SK-N-SH (cell line): ENCODE measurements around the gene COL4A5. TPM values are rescaled to one million over a fixed set of nuclear protein-coding genes. Genes with fewer than 3 reads are reported as not detected.

Experiments used
- CTCF ChIA-PET: fragments of 300-600, 350-600 bp; formaldehyde crosslinking; extraction: SDS; loops from one replicate; lab custom pipeline; 2021; lab: Yijun Ruan, JAX
- POLR2A ChIA-PET: fragments of 350-600 bp; sonication (Branson Sonifier 250); formaldehyde crosslinking; extraction: SDS; loops from one replicate; lab custom pipeline; 2020; ENCODE audit warnings: antibody characterized with exemption, inconsistent platforms; lab: Yijun Ruan, JAX
- DNase-seq: peaks from one replicate; pipeline ENCODE4 v3.0.0; 2012
- H2AFZ ChIP-seq: fragments of 200-600 bp; sonication (generic); 2 replicates; pipeline ENCODE4 v1.8.1; 2016; ENCODE audit warnings: antibody characterized with exemption, mild to moderate bottlenecking, low read depth
- H3F3A ChIP-seq: fragments of 200-600 bp; sonication (generic); replicated peaks from 2 replicates; pipeline ENCODE3; 2016; ENCODE audit warnings: antibody characterized with exemption, mild to moderate bottlenecking; ENCODE audit not compliant: insufficient read depth
- H3K27ac ChIP-seq, 2 experiments: fragments of 200-500 bp in 1 of 2; fragments of 200-600 bp in 1 of 2; sonication (Bioruptor generic) in 1 of 2; sonication (generic), shearing (Covaris generic) in 1 of 2; 2 replicates each; pipeline versions ENCODE4 v1.5.1 to v1.6.1; 2014 to 2016; ENCODE audit warnings: low read depth in 2 of 2, inconsistent platforms in 1 of 2, low read length in 1 of 2, mild to moderate bottlenecking in 1 of 2, mixed read lengths in 1 of 2
- H3K27me3 ChIP-seq: fragments of 200-600 bp; sonication (generic), shearing (Covaris generic); 2 replicates; pipeline ENCODE4 v1.6.1; 2016; ENCODE audit warnings: mixed run types; ENCODE audit not compliant: insufficient read depth
- H3K36me3 ChIP-seq, 2 experiments: fragments of 200-500 bp in 1 of 2; fragments of 200-600 bp in 1 of 2; sonication (Bioruptor generic) in 1 of 2; sonication (generic) in 1 of 2; replicated peaks in 1 of 2; 2 replicates each; pipeline versions ENCODE3 to v1.5.1; 2014 to 2016; ENCODE audit warnings: low read length in 1 of 2, mild to moderate bottlenecking in 1 of 2; ENCODE audit not compliant: insufficient read depth in 2 of 2, control insufficient read depth in 1 of 2
- H3K4me1 ChIP-seq, 2 experiments: fragments of 200-500 bp in 1 of 2; fragments of 200-600 bp in 1 of 2; sonication (Bioruptor generic) in 1 of 2; sonication (generic), shearing (Covaris generic) in 1 of 2; 2 replicates each; pipeline versions ENCODE4 v1.5.1 to v1.6.1; 2014 to 2016; ENCODE audit warnings: low read depth in 1 of 2, low read length in 1 of 2, mixed run types in 1 of 2; ENCODE audit not compliant: insufficient read depth in 2 of 2, control insufficient read depth in 1 of 2
- H3K4me2 ChIP-seq: fragments of 200-600 bp; sonication (generic), shearing (Covaris generic); 2 replicates; pipeline ENCODE4 v1.6.1; 2017; ENCODE audit warnings: mixed run types
- H3K4me3 ChIP-seq, 2 experiments: fragments of 200-500 bp in 1 of 2; fragments of 200-600 bp in 1 of 2; sonication (Bioruptor generic) in 1 of 2; sonication (generic), shearing (Covaris generic) in 1 of 2; 2 replicates each; pipeline versions ENCODE4 v1.5.1 to v1.8.1; 2014 to 2016; ENCODE audit warnings: low read depth in 2 of 2, inconsistent platforms in 1 of 2, low read length in 1 of 2, mild to moderate bottlenecking in 1 of 2, mixed read lengths in 1 of 2, moderate library complexity in 1 of 2
- H3K79me2 ChIP-seq: fragments of 200-600 bp; sonication (generic); 2 replicates; pipeline ENCODE4 v1.8.1; 2017; ENCODE audit warnings: mild to moderate bottlenecking; ENCODE audit not compliant: insufficient read depth
- H3K9ac ChIP-seq: fragments of 200-600 bp; sonication (generic); 2 replicates; pipeline ENCODE4 v1.6.1; 2017; ENCODE audit warnings: mixed run types
- H3K9me2 ChIP-seq: fragments of 200-600 bp; sonication (generic); 2 replicates; pipeline ENCODE4 v1.6.1; 2017; ENCODE audit warnings: mixed run types
- H3K9me3 ChIP-seq: fragments of 200-600 bp; sonication (generic); 2 replicates; pipeline ENCODE4 v1.6.1; 2017; ENCODE audit warnings: mixed run types, mild to moderate bottlenecking, moderate library complexity
- H4K20me1 ChIP-seq: fragments of 200-600 bp; sonication (generic); 2 replicates; pipeline ENCODE4 v1.6.1; 2017; ENCODE audit warnings: mild to moderate bottlenecking, mixed run types; ENCODE audit not compliant: insufficient read depth
- CHD2 ChIP-seq: fragments of 150-350 bp; IDR thresholded peaks from 2 replicates; pipeline ENCODE4 v1.6.1; 2018; ENCODE audit warnings: low read length; ENCODE audit not compliant: partially characterized antibody
- EZH2phosphoT487 ChIP-seq: fragments of 200-600 bp; sonication (generic); IDR thresholded peaks from 2 replicates; pipeline ENCODE4 v1.6.1; 2017; ENCODE audit warnings: low read depth, mixed run types, mild to moderate bottlenecking, antibody characterized with exemption, moderate library complexity, borderline replicate concordance
- FOSL2 ChIP-seq: IDR thresholded peaks from 2 replicates; pipeline ENCODE4 v1.4.0; 2012; ENCODE audit warnings: low read depth, mild to moderate bottlenecking, moderate library complexity, borderline replicate concordance
- FOXM1 ChIP-seq: IDR thresholded peaks from 2 replicates; pipeline ENCODE4 v1.4.0; 2012; ENCODE audit warnings: low read depth, mild to moderate bottlenecking
- MEF2A ChIP-seq: IDR thresholded peaks from 2 replicates; pipeline ENCODE4 v1.4.0; 2012; ENCODE audit warnings: low read depth, borderline replicate concordance
- MXI1 ChIP-seq: IDR thresholded peaks from 2 replicates; pipeline ENCODE4 v1.6.1; 2012; ENCODE audit warnings: mild to moderate bottlenecking, low read depth, low read length, improper control_type of control experiment
- NRF1 ChIP-seq: IDR thresholded peaks from 2 replicates; pipeline ENCODE4 v1.6.1; 2012; ENCODE audit warnings: low read depth, mild to moderate bottlenecking, low read length
- POLR2AphosphoS5 ChIP-seq: IDR thresholded peaks from 2 replicates; pipeline ENCODE4 v1.6.1; 2012; ENCODE audit warnings: low read depth, low read length
- RXRA ChIP-seq: IDR thresholded peaks from 2 replicates; pipeline ENCODE4 v1.4.0; 2012; ENCODE audit warnings: low read depth, mild to moderate bottlenecking, borderline replicate concordance
- SMC3 ChIP-seq: IDR thresholded peaks from 2 replicates; pipeline ENCODE4 v1.6.1; 2012; ENCODE audit warnings: low read depth, low read length, improper control_type of control experiment
- TEAD4 ChIP-seq: IDR thresholded peaks from 2 replicates; pipeline ENCODE4 v1.4.0; 2012; ENCODE audit warnings: mild to moderate bottlenecking, borderline replicate concordance; ENCODE audit not compliant: insufficient read depth
- WGBS: methylation state at CpG from one replicate; pipeline ENCODE4 v1.1.6; 2017; ENCODE audit warnings: low lambda C conversion rate; 5-methylcytosine and 5-hydroxymethylcytosine counted together
- polyA plus RNA-seq, 3 experiments: library from polyadenylated mRNA; depleted of rRNA; stranded (reverse); fragments of >200 nt; gene quantifications; 2 replicates each; pipeline ENCODE4 v1.2.3, GENCODE V29; 2012
- TF ChIP-seq, protein P1 (sequence below): IDR thresholded peaks from 2 replicates; pipeline ENCODE4 v1.6.1; 2012; ENCODE audit warnings: mild to moderate bottlenecking, low read depth, low read length, moderate library complexity
- TF ChIP-seq, protein P2 (sequence below): IDR thresholded peaks from 2 replicates; pipeline ENCODE4 v1.4.0; 2012; ENCODE audit warnings: low read depth
- TF ChIP-seq, protein P3 (sequence below): IDR thresholded peaks from 2 replicates; pipeline ENCODE4; 2012

The COL4A5 gene
- polyA plus RNA-seq, 1 of the 3 experiments (the other 2 are of a cell fraction) = 0.02 TPM

DNA sequence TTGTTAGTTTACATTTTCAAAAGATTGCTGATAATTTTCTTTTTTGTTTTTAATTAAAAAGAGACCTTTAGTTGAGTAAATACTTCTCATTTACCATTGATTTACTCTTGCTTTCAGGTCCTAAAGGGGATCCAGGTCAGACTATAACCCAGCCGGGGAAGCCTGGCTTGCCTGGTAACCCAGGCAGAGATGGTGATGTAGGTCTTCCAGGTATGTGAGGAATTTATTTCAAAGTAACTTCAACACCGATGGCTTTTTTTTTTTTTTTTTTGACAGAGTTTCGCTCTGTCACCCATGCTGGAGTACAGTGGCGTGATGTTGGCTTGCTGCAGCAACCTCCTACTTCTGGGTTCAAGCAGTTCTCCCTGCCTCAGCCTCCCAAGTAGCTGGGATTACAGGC, 161.6 kb downstream of the COL4A5 start (continued):
- TF ChIP-seq SMC3 = no peak

DNA sequence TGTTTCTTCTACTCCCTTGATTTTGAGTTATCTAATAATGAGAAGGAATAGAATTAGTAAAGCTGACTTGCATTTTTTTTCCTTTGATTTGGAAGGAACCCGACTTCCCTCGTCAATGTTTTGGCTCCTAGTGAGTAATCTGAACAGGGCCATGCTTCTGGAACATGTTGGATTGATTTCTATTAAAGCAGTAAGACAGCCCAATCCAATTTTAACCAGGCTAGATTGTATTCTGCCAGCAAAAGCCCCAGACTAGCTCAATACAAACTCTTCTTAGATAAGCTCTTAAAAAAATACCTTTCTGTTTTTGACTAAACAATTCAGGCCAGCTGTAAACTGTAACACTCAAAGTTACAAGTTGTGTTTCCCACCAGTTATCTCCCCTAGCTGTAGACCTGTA, 170.5 kb downstream of the COL4A5 start:
- no peaks in the 10 kb centered on the region for H4K20me1 ChIP-seq
- no peak overlapping the region for H3K4me3 ChIP-seq
- TF ChIP-seq POLR2AphosphoS5 (no peak), FOXM1 (no peak)
- H3K4me1 ChIP-seq = no peaks in the 10 kb centered on the region
- H3F3A ChIP-seq = no peaks in the 10 kb centered on the region
- H3K79me2 ChIP-seq = no peaks in the 10 kb centered on the region
- H2AFZ ChIP-seq = no peak overlapping the region
- ChIA-PET CTCF (interaction anchor here (1.0 to 1.5 kb wide), 2 partner anchors 14 to 15 kb away, joined by 3 to 4 read pairs; no protein-coding TSS in a partner anchor), POLR2A (no interaction called here)
- no peaks in the 10 kb centered on the region for H3K9me3 ChIP-seq
- WGBS = 4% methylated on average over 2 of the region's 2 CpGs
- no peak overlapping the region for H3K4me2 ChIP-seq
- no peak overlapping the region for H3K9ac ChIP-seq
- no peaks in the 10 kb centered on the region for H3K9me2 ChIP-seq
- H3K36me3 ChIP-seq = no peaks in the 10 kb centered on the region
- H3K27me3 ChIP-seq = peaks cover 3% of the 10 kb centered on the region
- DNase-seq = no peak
- no peak overlapping the region for H3K27ac ChIP-seq

DNA sequence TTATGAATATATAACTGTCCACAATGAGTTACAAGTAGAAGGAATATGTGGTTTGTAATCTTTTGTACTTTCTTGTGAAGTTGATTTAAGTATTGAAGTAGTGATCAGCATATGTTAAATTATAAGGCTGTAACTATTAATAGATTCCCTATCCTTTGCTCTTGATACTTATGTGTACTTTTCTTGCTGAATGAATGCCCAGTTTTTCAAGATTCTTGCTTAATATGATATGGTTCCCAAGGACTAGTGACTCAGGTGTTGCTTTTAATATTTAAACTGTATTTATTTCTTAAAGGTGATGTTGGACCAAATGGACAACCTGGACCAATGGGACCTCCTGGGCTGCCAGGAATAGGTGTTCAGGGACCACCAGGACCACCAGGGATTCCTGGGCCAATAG, 175.0 kb downstream of the COL4A5 start:
- DNase-seq = no peak
- Histone ChIP-seq H3K4me1 (no peaks in the 10 kb centered on the region), H4K20me1 (no peaks in the 10 kb centered on the region), H3K27me3 (peaks cover 3% of the 10 kb centered on the region), H3K79me2 (no peaks in the 10 kb centered on the region), H3K4me3 (no peak overlapping the region), H3F3A (no peaks in the 10 kb centered on the region), H3K36me3 (no peaks in the 10 kb centered on the region), H3K27ac (no peak overlapping the region), H3K9me3 (no peaks in the 10 kb centered on the region), H3K9ac (no peak overlapping the region), H3K4me2 (no peak overlapping the region), H3K9me2 (no peaks in the 10 kb centered on the region), H2AFZ (no peak overlapping the region)
- TF ChIP-seq NRF1 = no peak
- TF ChIP-seq RXRA = no peak
- TF ChIP-seq POLR2AphosphoS5 = no peak
- TF ChIP-seq CHD2 = no peak
- TF ChIP-seq EZH2phosphoT487 = no peak
- no peak for TF ChIP-seq MEF2A
- TF ChIP-seq, protein P1, sequence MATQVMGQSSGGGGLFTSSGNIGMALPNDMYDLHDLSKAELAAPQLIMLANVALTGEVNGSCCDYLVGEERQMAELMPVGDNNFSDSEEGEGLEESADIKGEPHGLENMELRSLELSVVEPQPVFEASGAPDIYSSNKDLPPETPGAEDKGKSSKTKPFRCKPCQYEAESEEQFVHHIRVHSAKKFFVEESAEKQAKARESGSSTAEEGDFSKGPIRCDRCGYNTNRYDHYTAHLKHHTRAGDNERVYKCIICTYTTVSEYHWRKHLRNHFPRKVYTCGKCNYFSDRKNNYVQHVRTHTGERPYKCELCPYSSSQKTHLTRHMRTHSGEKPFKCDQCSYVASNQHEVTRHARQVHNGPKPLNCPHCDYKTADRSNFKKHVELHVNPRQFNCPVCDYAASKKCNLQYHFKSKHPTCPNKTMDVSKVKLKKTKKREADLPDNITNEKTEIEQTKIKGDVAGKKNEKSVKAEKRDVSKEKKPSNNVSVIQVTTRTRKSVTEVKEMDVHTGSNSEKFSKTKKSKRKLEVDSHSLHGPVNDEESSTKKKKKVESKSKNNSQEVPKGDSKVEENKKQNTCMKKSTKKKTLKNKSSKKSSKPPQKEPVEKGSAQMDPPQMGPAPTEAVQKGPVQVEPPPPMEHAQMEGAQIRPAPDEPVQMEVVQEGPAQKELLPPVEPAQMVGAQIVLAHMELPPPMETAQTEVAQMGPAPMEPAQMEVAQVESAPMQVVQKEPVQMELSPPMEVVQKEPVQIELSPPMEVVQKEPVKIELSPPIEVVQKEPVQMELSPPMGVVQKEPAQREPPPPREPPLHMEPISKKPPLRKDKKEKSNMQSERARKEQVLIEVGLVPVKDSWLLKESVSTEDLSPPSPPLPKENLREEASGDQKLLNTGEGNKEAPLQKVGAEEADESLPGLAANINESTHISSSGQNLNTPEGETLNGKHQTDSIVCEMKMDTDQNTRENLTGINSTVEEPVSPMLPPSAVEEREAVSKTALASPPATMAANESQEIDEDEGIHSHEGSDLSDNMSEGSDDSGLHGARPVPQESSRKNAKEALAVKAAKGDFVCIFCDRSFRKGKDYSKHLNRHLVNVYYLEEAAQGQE = no peak
- TF ChIP-seq FOSL2 = no peak
- no peak for TF ChIP-seq MXI1
- no peak for TF ChIP-seq TEAD4
- TF ChIP-seq, protein P2, sequence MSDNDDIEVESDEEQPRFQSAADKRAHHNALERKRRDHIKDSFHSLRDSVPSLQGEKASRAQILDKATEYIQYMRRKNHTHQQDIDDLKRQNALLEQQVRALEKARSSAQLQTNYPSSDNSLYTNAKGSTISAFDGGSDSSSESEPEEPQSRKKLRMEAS = no peak
- TF ChIP-seq, protein P3, sequence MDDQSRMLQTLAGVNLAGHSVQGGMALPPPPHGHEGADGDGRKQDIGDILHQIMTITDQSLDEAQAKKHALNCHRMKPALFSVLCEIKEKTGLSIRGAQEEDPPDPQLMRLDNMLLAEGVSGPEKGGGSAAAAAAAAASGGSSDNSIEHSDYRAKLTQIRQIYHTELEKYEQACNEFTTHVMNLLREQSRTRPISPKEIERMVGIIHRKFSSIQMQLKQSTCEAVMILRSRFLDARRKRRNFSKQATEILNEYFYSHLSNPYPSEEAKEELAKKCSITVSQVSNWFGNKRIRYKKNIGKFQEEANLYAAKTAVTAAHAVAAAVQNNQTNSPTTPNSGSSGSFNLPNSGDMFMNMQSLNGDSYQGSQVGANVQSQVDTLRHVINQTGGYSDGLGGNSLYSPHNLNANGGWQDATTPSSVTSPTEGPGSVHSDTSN = no peak
- CTCF ChIA-PET = no interaction called here
- POLR2A ChIA-PET = no interaction called here
